ENCODE measurements around the gene CEP170B. TPM values are rescaled to one million over a fixed set of nuclear protein-coding genes. Genes with fewer than 3 reads are reported as not detected.

The CEP170B gene
- polyA plus RNA-seq, 4 donors: 8.9 to 21.6 (median 15.1) TPM

GRCh38 chr14:104928391-104929133 lies 63.5 kb downstream of the CEP170B start:
- no peak for DNase-seq (ENCODE audit: low read depth in 4 of 4, low spot score in 2 of 4)

DNA sequence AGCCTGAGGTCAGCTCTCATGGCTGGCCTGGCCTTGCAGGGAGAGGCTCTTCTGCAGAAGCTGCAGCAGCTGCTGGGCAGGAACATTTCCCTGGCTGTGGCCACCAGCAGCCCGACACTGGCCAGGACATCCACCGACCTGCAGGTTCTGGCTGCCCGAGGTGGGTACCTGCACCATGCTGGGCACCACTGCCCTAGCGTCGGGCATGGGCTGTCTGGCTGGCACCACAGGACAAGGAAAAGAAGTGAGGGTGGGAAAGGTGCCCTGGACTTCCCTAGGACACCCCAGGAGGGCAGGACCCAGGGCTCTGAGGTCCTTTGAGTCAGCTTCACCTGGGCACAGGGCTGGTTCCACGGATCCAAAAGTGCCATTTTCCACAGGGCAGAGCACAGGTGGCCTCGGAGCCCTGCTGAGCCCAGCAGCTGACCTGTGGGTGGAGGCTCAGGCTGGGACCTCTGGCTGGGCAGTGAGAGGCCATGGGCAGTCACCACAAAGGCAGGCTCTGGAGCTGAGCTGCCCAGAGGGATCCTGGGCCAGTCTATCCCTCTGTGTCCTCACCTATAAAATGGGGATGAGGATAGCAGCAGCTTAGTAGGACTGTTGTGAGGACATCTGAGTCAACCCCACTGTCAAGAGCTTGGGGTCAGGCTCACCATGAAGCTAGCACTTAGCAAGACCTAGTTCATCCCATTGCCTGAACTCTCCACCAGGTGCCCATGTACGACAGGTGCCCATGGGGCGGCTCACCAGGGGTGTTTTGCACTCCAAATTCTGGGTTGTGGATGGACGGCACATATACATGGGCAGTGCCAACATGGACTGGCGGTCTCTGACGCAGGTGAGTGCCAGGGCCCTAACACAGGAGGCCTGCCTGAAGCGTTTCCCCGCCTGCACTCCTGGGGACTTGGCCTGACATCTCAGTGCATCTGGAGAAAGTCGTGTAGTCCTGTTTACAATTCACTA lies 64.5 kb downstream of the CEP170B start:
- no peak for DNase-seq (ENCODE audit: low read depth in 4 of 4, low spot score in 2 of 4)

- no peak for DNase-seq (ENCODE audit: low read depth in 4 of 4, low spot score in 2 of 4)
These were observed 65.6 kb downstream of the CEP170B start for GRCh38 chr14:104930526-104931303.

DNA sequence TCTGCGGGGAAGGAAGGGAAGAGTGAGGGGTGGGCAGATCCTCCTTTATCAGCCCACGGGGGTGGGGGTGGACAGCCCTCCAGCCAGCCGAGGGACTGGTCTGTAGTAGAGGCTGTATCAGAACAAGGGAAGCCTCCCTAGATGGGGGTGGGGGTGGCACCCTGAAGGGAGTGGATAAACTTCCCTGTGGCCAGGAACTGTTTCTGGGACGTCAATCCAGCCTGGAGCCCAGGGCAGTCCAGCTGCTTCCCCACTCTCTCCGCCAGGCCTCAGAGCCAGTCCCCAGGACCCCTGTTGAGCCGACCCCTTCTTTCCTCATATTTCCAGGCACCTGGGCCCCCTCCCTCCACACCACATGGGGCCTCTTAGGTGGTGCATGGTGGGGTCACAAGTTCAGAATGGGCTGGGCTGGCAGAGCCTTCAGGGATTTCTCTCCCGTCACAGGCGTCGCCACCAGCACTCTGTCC lies 66.3 kb downstream of the CEP170B start:
- DNase-seq (ENCODE audit: low read depth in 4 of 4, low spot score in 2 of 4): no peak

DNA sequence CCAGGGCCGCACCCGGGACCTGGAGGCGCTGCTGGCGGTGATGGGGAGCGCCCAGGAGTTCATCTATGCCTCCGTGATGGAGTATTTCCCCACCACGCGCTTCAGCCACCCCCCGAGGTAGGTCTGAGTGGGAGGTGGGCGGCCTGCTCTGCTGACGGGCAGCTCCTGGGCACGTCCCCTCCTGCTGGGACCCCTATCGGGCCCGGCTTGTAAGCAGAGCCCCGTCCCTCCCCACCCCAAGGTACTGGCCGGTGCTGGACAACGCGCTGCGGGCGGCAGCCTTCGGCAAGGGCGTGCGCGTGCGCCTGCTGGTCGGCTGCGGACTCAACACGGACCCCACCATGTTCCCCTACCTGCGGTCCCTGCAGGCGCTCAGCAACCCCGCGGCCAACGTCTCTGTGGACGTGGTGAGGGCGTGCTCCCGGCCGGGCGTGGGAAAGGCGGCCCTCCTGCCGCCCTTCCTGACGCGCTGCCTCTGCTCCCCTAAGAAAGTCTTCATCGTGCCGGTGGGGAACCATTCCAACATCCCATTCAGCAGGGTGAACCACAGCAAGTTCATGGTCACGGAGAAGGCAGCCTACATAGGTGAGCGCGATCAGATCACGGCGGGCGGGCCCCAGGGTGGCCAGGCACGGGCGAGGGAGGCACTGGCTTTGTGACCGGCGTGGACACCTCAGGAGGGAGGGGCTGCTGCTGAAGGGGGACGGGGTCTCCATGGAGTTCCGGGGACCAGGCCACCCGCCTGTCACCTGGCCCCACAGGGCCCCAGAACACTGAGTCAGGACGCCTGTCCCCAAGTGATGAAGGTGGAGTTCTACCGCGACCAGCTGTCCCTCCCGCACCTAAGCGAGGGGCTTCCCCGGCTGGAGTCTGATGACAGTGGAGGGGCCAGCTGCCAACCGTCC lies 67.0 kb downstream of the CEP170B start:
- no peak for DNase-seq (ENCODE audit: low read depth in 4 of 4, low spot score in 2 of 4)

- peak; percentile 41 to 78 (median 62) for DNase-seq (ENCODE audit: low read depth in 4 of 4, low spot score in 2 of 4)
These were observed 67.9 kb downstream of the CEP170B start for GRCh38 chr14:104932676-104933631.

DNA sequence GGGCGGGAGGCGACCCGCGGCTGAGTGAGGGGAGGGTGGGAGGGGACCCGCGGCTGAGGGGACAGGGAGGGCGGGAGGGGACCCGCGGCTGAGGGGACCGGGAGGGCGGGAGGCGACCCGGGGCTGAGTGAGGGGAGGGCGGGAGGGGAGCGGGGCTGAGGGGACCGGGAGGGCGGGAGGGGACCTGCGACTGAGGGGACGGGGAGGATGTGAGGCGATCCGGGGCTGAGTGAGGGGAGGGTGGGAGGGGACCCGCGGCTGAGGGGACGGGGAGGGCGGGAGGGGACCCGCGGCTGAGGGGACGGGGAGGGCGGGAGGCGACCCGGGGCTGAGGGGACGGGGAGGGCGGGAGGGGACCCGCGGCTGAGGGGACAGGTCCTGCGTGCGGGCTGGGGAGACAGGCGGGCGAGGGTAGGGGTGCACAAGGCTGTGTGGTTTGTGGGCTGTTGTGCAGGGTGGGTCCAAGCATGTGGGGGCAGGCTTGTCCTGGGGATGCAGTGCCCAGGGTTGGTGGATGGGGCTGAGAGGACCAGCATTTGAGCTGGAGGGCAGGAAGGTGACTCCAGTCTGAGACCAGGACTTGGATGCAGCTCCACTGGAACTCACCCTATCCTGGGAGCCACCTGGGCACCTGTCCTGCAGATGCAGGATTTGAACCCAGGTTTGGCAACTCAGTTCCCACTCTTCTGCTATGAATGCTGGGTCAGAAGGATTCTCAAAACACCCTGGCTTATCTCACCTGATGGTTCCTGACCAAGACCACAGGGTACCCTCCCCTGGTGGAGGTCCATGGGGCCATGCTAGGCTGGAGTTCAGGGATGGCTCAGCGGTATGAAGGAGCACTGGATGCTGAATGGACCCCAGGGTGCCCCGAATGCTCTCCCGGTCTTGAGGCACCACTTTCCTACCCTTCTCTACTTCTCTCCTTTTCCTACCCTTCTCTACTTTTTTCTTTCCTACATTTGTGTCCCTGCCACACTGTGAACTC lies 69.0 kb downstream of the CEP170B start:
- DNase-seq (ENCODE audit: low read depth in 4 of 4, low spot score in 2 of 4): no peak

DNA sequence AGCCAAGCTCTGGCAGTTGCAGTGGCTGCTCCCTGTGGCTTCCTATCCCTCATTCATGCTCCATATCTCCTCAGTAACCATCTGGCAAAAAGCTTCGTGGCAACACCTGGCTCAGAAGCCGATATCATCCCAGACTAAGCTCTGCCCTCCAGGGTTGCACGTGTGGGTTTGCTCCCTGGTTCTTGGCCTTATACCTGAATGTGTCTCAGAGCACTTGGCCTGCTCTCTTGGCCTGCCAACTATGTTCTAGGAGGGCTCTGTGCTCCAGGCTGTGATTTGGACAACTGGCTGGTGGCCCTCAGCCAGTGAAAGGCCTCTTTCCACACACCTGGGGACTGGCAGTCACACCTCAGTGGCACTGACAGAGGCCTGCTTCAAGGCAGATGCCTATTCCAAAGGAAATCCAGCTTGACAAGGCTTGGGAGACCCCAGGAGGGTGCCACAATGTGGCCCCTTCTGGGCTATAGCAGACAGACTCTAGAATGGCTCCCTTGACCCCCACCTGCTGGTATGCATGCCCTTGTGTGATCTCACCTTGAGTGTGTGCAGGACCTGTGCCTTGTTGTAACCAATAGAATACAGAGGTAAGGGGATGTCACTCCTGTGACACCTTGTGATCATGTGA lies 70.1 kb downstream of the CEP170B start:
- no peak for DNase-seq (ENCODE audit: low read depth in 4 of 4, low spot score in 2 of 4)

GRCh38 chr14:104935955-104936354 lies 70.9 kb downstream of the CEP170B start:
- DNase-seq (ENCODE audit: low read depth in 4 of 4, low spot score in 2 of 4): no peak

DNA sequence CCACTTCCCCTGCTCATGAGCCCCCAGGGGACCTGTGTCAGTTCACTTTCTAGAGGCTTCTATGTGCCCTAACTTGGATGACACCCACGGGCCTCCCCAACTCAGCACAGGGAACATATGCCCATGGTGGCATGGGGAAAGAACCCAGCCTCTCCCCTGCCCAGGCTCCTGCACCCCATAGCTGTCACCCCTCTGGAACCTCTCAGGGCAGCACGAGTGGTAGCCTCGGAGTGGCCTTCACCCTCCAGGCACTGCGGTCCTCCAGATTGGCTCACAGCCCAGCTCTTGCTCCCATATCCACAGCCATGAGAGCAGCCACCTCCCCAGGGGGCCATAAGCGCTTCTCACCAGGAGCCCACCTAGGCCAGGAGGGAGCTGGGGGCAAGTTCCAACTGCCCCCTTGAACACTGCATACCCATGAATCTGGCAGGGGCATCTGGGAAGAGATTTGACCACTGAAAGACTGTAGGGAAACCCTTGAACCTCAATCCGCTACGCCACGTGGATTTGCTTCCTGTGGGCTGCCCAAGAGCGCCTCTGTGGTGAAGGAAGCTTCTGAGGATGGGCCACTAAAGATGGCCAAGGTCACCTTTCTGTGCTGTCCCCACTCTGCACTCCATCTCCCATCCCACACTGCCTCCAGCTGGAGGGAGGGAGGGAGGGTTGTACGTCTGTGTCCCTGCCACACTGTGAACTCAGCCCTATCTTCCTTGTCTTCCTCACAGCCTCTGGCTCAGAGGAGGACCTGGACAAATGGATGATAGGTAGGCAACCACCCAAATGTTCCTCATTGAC lies 71.5 kb downstream of the CEP170B start:
- DNase-seq (ENCODE audit: low read depth in 4 of 4, low spot score in 2 of 4): no peak

DNA sequence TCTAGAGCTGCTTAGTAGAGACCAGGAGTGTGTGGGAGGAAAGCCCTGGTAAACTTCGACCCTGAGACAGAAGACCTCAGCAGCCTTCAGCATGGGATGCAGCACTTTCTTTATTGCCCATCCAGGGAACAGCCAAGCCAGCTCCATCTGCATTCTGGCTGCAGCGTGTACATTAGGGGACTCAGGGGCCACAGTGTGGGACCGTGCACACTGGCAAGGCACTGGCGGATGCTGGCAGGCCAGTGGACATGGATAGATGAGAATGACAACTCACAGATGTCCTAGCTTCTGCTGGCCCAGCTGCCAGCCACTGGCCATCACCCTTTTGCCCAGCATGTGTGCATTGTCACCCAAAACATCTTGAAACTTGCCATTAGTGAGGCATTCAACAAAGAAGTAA lies 72.1 kb downstream of the CEP170B start:
- no peak for DNase-seq (ENCODE audit: low read depth in 4 of 4, low spot score in 2 of 4)

GRCh38 chr14:104937694-104938365 lies 72.8 kb downstream of the CEP170B start:
- DNase-seq (ENCODE audit: low read depth in 4 of 4, low spot score in 2 of 4): no peak

- DNase-seq (ENCODE audit: low read depth in 4 of 4, low spot score in 2 of 4): no peak
These were observed 73.4 kb downstream of the CEP170B start for GRCh38 chr14:104938436-104938835.

DNA sequence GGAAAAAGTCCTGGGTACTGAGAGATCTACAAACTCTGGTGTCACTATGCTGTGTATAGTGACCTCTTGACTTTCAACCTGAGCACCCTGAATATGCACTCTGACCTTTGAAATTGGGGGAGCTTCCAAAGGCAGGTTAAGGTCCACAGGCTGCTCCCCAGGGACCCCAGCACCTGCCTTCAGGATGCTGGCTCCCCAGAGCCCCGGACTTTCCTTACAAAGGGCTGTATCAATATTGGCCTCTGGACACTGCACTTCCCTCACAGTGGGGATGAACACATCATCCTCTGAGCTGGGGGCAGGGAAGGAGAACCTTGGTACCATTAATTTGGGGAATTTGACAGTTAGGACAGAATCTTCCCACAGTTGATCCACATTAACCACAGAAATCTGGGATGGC lies 73.9 kb downstream of the CEP170B start:
- DNase-seq (ENCODE audit: low read depth in 4 of 4, low spot score in 2 of 4): no peak

- DNase-seq (ENCODE audit: low read depth in 4 of 4, low spot score in 2 of 4): no peak
These were observed 74.8 kb downstream of the CEP170B start for GRCh38 chr14:104939666-104940410.
